K562 (cell line): ENCODE measurements around the gene ZNF43.

Experiments used
- ATF2 ChIP-seq: sonication (generic); formaldehyde crosslinking; IDR thresholded peaks from 2 replicates; pipeline ENCODE4 v1.8.1; 2022; ENCODE audit warnings: missing genetic modification reagents
- BDP1 ChIP-seq: IDR thresholded peaks from 3 replicates; pipeline ENCODE4 v1.6.1; 2011; ENCODE audit not compliant: insufficient read length, insufficient read depth
- ILF3 ChIP-seq: fragments of 450-650 bp; IDR thresholded peaks from 2 replicates; pipeline ENCODE4 v1.6.1; 2018; ENCODE audit warnings: antibody characterized with exemption, mild to moderate bottlenecking, moderate library complexity, borderline replicate concordance
- MYC ChIP-seq, 2 experiments: fragments of 250-450 bp in 1 of 2; sonication (Bioruptor Pico) in 1 of 2; IDR thresholded peaks; 2 replicates each; pipeline versions ENCODE4 v1.5.1 to v1.6.1; 2012 to 2021; ENCODE audit warnings: low read depth in 2 of 2, borderline replicate concordance in 1 of 2, improper control_type of control experiment in 1 of 2, low read length in 1 of 2, mild to moderate bottlenecking in 1 of 2, moderate library complexity in 1 of 2
- NCOR1 ChIP-seq: fragments of 450-650 bp; IDR thresholded peaks from 2 replicates; pipeline ENCODE4 v1.6.1; 2016; ENCODE audit warnings: mild to moderate bottlenecking, moderate library complexity
- NFXL1 ChIP-seq: fragments of 450-650 bp; formaldehyde crosslinking; IDR thresholded peaks from 2 replicates; pipeline ENCODE4 v1.4.0; 2021; ENCODE audit warnings: mild to moderate bottlenecking
- NR1H2 ChIP-seq: sonication (generic); formaldehyde crosslinking; IDR thresholded peaks from 2 replicates; pipeline ENCODE4 v1.4.0; 2020; ENCODE audit warnings: mild to moderate bottlenecking, missing genetic modification reagents
- RAD21 ChIP-seq, 2 experiments: fragments of 250-450 bp in 1 of 2; fragments of 450-650 bp in 1 of 2; sonication (Bioruptor Pico) in 1 of 2; formaldehyde crosslinking in 1 of 2; IDR thresholded peaks in 1 of 2; conservative IDR thresholded peaks in 1 of 2; 2 replicates each; pipeline versions ENCODE4 v1.4.0 to v1.8.0; 2020 to 2022; ENCODE audit warnings: mild to moderate bottlenecking in 2 of 2, moderate library complexity in 1 of 2
- SMARCB1 ChIP-seq: IDR thresholded peaks from 2 replicates; pipeline ENCODE4 v1.6.1; 2011; ENCODE audit warnings: improper control_type of control experiment, low read depth; ENCODE audit not compliant: insufficient read length
- TAF1 ChIP-seq: IDR thresholded peaks from 2 replicates; pipeline ENCODE4 v1.6.1; 2011; ENCODE audit warnings: mild to moderate bottlenecking, low read length, moderate library complexity; ENCODE audit not compliant: insufficient read depth, control insufficient read depth, severe bottlenecking; ENCODE audit errors: extremely low read depth
- THAP12 ChIP-seq: fragments of 250-450 bp; sonication (Bioruptor Pico); IDR thresholded peaks from 2 replicates; pipeline ENCODE4 v1.9.0; 2021; ENCODE audit warnings: mild to moderate bottlenecking, inconsistent platforms
- ZBTB26 ChIP-seq: fragments of 450-650 bp; formaldehyde crosslinking; IDR thresholded peaks from 2 replicates; pipeline ENCODE4 v1.4.0; 2022; ENCODE audit warnings: missing genetic modification characterization
- TF ChIP-seq, protein P1 (sequence below): fragments of 450-650 bp; IDR thresholded peaks from 2 replicates; pipeline ENCODE4 v1.6.1; 2016; ENCODE audit warnings: antibody characterized with exemption

DNA sequence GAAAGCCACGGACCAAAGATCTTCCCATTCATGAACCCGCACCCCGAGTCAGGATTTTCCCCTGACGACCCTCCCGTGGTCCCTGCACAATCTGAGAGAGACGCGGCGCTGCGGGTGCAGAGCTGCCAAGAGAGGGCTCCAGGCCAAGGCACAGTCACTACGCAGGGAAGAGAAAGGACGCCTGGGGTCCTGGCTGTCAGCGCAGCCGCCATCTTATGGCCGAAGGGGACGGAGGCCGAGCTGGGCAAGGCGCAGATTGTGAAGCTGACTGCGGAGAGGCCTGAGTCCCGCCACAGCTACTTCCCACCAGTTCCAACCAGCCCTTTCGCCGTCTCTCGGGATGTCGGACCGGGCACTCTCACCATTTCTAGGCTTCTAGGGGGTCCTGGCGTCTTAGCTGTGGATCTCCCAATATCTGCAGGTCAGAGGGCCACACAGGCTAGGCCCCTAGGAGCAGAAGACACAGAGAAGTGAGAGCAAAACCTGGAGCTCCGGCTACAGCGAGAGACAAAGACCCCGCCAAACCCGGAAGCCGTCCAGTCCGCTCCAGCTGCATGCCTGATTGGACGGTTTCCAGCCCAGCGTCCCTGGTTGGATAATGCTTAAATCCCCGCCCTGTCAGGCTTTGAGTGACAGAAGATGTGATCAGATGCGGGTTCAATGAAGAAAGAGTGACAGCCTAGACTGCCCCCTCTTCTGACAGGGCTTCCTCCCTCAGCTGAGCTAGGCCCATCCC, 68.7 kb downstream of the ZNF43 start, which contains the start of gene ZNF100:
- TF ChIP-seq MYC (IDR thresholded peaks at IDR 0.05; ENCODE audit: low read depth, low read length), result peak; percentile 34
- TF ChIP-seq MYC (CRISPR knock-in tag; IDR thresholded peaks at IDR 0.05; ENCODE audit: borderline replicate concordance, low read depth), result no peak
- TF ChIP-seq TAF1, result peak; percentile 75
- no peak for TF ChIP-seq SMARCB1
- TF ChIP-seq, protein P1, sequence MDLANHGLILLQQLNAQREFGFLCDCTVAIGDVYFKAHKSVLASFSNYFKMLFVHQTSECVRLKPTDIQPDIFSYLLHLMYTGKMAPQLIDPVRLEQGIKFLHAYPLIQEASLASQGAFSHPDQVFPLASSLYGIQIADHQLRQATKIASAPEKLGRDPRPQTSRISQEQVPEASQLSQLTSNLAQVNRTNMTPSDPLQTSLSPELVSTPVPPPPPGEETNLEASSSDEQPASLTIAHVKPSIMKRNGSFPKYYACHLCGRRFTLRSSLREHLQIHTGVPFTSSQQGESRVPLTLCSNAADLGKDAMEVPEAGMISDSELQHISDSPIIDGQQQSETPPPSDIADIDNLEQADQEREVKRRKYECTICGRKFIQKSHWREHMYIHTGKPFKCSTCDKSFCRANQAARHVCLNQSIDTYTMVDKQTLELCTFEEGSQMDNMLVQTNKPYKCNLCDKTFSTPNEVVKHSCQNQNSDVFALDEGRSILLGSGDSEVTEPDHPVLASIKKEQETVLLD, result no peak
- no peak for TF ChIP-seq BDP1
- no peak for TF ChIP-seq ATF2 (CRISPR knock-in tag)
- TF ChIP-seq RAD21 (CRISPR knock-in tag; conservative IDR thresholded peaks at IDR 0.05 in 1 of 2, IDR thresholded peaks at IDR 0.05 in 1 of 2), result no peak; a peak in 1 of 4 replicates
- no peak for TF ChIP-seq THAP12 (CRISPR knock-in tag)
- TF ChIP-seq NFXL1 (CRISPR knock-in tag), result no peak
- TF ChIP-seq ZBTB26 (CRISPR knock-in tag), result no peak
- no peak for TF ChIP-seq NR1H2
- no peak for TF ChIP-seq NCOR1
- TF ChIP-seq ILF3, result no peak
